A549 (cell line): ENCODE results near the gene CDC23. TPM values are rescaled to one million over a fixed set of nuclear protein-coding genes. Genes with fewer than 3 reads are reported as not detected.
"Not testable (repeated sequence)": the region's sequence is repeated elsewhere in the genome, so short reads cannot be mapped to it uniquely, and the experiment has no call there.

ENCODE experiments used
- ATAC-seq, 2 experiments: fragments of 200-7000 bp in 1 of 2; fragments of >200 bp in 1 of 2; cut with Nextera tagmentation in 1 of 2; cut with Tn5 transposase in 1 of 2; 3 replicates each; pipeline versions ENCODE4 v1.8.0 to v1.9.1; 2018 to 2020; ENCODE audit warnings: mild to moderate bottlenecking in 1 of 2, moderate library complexity in 1 of 2
- CTCF ChIA-PET: fragments of 300-600 bp; sonication (Branson Sonifier 250); formaldehyde crosslinking; extraction: SDS; loops from one replicate; lab custom pipeline; 2021; ENCODE audit warnings: antibody characterized with exemption, inconsistent platforms; lab: Yijun Ruan, JAX
- POLR2A ChIA-PET: fragments of 350-600 bp; formaldehyde crosslinking; extraction: SDS; loops from one replicate; lab custom pipeline; 2021; ENCODE audit warnings: antibody characterized with exemption, inconsistent platforms; lab: Yijun Ruan, JAX
- DNase-seq, 2 experiments: peaks; one replicate each; pipeline versions ENCODE4 v3.0.0 to v3.0.0-alpha.2; 2011 to 2016; ENCODE audit warnings: low read depth in 1 of 2, low spot score in 1 of 2
- FAIRE-seq: peaks from 2 replicates; lab custom pipeline; 2011; peaks lifted over from hg19 to GRCh38; lab: Jason Lieb, UNC
- H3K27ac ChIP-seq, 2 experiments: fragments of >200 bp; sonication (Bioruptor Twin); formaldehyde crosslinking; 3 replicates each; pipeline ENCODE4 v1.5.1; 2016 to 2017
- H3K4me1 ChIP-seq: fragments of >200 bp; sonication (Bioruptor Twin); formaldehyde crosslinking; 3 replicates; pipeline ENCODE4 v1.6.1; 2016
- H3K4me2 ChIP-seq: fragments of >200 bp; sonication (Bioruptor Twin); formaldehyde crosslinking; 3 replicates; pipeline ENCODE4 v1.6.1; 2016
- H3K4me3 ChIP-seq: fragments of >200 bp; sonication (Bioruptor Twin); formaldehyde crosslinking; 3 replicates; pipeline ENCODE4 v1.5.1; 2016
- H3K9me3 ChIP-seq: fragments of >200 bp; sonication (Bioruptor Twin); formaldehyde crosslinking; 3 replicates; pipeline ENCODE4 v1.6.1; 2016
- E2F6 ChIP-seq: IDR thresholded peaks from 2 replicates; pipeline ENCODE4 v1.6.1; 2012; ENCODE audit warnings: low read depth, borderline replicate concordance
- EHMT2 ChIP-seq: fragments of 200-600 bp; sonication (generic); IDR thresholded peaks from 2 replicates; pipeline ENCODE4 v1.6.1; 2016; ENCODE audit warnings: antibody characterized with exemption, low read depth, mild to moderate bottlenecking, moderate library complexity
- FOSB ChIP-seq: fragments of 250-450 bp; sonication (Bioruptor Pico); IDR thresholded peaks from 2 replicates; pipeline ENCODE4 v1.5.0; 2020; ENCODE audit warnings: mild to moderate bottlenecking, moderate library complexity
- HES2 ChIP-seq: fragments of >200 bp; sonication (Bioruptor Twin); formaldehyde crosslinking; IDR thresholded peaks from 2 replicates; pipeline ENCODE4 v1.6.1; 2016
- HOXB13 ChIP-seq: fragments of 250-450 bp; sonication (Bioruptor Pico); IDR thresholded peaks from 2 replicates; pipeline ENCODE4 v1.5.0; 2020; ENCODE audit warnings: low read depth, mild to moderate bottlenecking, moderate library complexity
- HOXB5 ChIP-seq: fragments of 250-450 bp; sonication (Bioruptor Pico); IDR thresholded peaks from 2 replicates; pipeline ENCODE4 v1.5.0; 2020; ENCODE audit warnings: mild to moderate bottlenecking, moderate library complexity
- KDM1A ChIP-seq: fragments of 200-600 bp; sonication (generic); IDR thresholded peaks from 2 replicates; pipeline ENCODE4 v1.6.1; 2016; ENCODE audit warnings: low read depth, mild to moderate bottlenecking
- KDM5A ChIP-seq: fragments of 200-600 bp; sonication (generic); IDR thresholded peaks from 2 replicates; pipeline ENCODE4 v1.6.1; 2016; ENCODE audit warnings: antibody characterized with exemption, mild to moderate bottlenecking
- MAFK ChIP-seq: fragments of 450-650 bp; IDR thresholded peaks from 2 replicates; pipeline ENCODE4 v1.6.1; 2014; ENCODE audit not compliant: partially characterized antibody
- PBX3 ChIP-seq: IDR thresholded peaks from 2 replicates; pipeline ENCODE4 v1.6.1; 2012
- PHF8 ChIP-seq: fragments of 200-600 bp; sonication (generic); IDR thresholded peaks from 2 replicates; pipeline ENCODE4 v1.6.1; 2016; ENCODE audit warnings: low read depth, mild to moderate bottlenecking, antibody characterized with exemption, moderate library complexity, borderline replicate concordance
- RCOR1 ChIP-seq: fragments of 150-350 bp; IDR thresholded peaks from 2 replicates; pipeline ENCODE4 v1.6.1; 2014; ENCODE audit warnings: antibody characterized with exemption, low read length, low read depth
- SMC3 ChIP-seq: fragments of >200 bp; sonication (Bioruptor Twin); formaldehyde crosslinking; IDR thresholded peaks from 3 replicates; pipeline ENCODE4 v1.6.1; 2018; ENCODE audit warnings: inconsistent platforms
- SREBF2 ChIP-seq: fragments of 450-650 bp; IDR thresholded peaks from 2 replicates; pipeline ENCODE4 v1.6.1; 2014; ENCODE audit warnings: mild to moderate bottlenecking, moderate library complexity
- TFCP2L1 ChIP-seq: fragments of 250-450 bp; sonication (Bioruptor Pico); IDR thresholded peaks from 2 replicates; pipeline ENCODE4 v1.5.0; 2021; ENCODE audit warnings: mild to moderate bottlenecking
- ZNF302 ChIP-seq: fragments of 250-450 bp; sonication (Bioruptor Pico); IDR thresholded peaks from 2 replicates; pipeline ENCODE4 v1.9.0; 2021; ENCODE audit warnings: inconsistent platforms, mild to moderate bottlenecking, moderate library complexity
- WGBS: methylation state at CpG from one replicate; pipeline ENCODE4 v1.1.6; 2017; ENCODE audit errors: missing lambda C conversion rate; 5-methylcytosine and 5-hydroxymethylcytosine counted together
- polyA plus RNA-seq, 4 experiments: library from polyadenylated mRNA; depleted of rRNA in 3 of 4; stranded (reverse); fragments of >200 nt; fragmentation: RNase III in 1 of 4; extraction: RNeasy Plus Mini Kit Qiagen cat#74134 plus additional on column Dnase treatment in 1 of 4; gene quantifications; 2 replicates in 3 of 4; 3 replicates in 1 of 4; pipeline ENCODE4 v1.2.3, GENCODE V29; 2011 to 2017
- TF ChIP-seq, protein P1 (sequence below): fragments of 250-450 bp; sonication (Bioruptor Pico); IDR thresholded peaks from 2 replicates; pipeline ENCODE4 v1.5.0; 2020; ENCODE audit warnings: low read depth, mild to moderate bottlenecking, moderate library complexity
- TF ChIP-seq, protein P2 (sequence below): IDR thresholded peaks from 2 replicates; pipeline ENCODE4 v1.6.1; 2012
- TF ChIP-seq, protein P3 (sequence below): fragments of 450-650 bp; IDR thresholded peaks from 2 replicates; pipeline ENCODE4 v1.6.1; 2014; ENCODE audit warnings: antibody characterized with exemption

Gene CDC23
- polyA plus RNA-seq, 2 of the 4 experiments (the other 2 are of a cell fraction) = 37.1 to 70.3 TPM

- DNase-seq = no peak
- Histone ChIP-seq H3K4me2 (no peak overlapping the region), H3K27ac (no peak overlapping the region)
- POLR2A ChIA-PET = no interaction called here
- WGBS = 88% methylated on average over 3 of the region's 3 CpGs
- TF ChIP-seq PHF8 (no peak), SMC3 (no peak), TFCP2L1 (CRISPR knock-in tag) (no peak), RCOR1 (no peak), HES2 (no peak), HOXB13 (CRISPR knock-in tag) (no peak), SREBF2 (no peak), KDM1A (no peak), PBX3 (no peak), KDM5A (no peak)
- TF ChIP-seq, protein P1, sequence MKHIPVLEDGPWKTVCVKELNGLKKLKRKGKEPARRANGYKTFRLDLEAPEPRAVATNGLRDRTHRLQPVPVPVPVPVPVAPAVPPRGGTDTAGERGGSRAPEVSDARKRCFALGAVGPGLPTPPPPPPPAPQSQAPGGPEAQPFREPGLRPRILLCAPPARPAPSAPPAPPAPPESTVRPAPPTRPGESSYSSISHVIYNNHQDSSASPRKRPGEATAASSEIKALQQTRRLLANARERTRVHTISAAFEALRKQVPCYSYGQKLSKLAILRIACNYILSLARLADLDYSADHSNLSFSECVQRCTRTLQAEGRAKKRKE (CRISPR knock-in tag) = no peak
- TF ChIP-seq, protein P2, sequence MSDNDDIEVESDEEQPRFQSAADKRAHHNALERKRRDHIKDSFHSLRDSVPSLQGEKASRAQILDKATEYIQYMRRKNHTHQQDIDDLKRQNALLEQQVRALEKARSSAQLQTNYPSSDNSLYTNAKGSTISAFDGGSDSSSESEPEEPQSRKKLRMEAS = no peak
- TF ChIP-seq, all 56 proteins: peak for 0
- ATAC-seq (no peak), FAIRE-seq (no peak)
- Histone ChIP-seq H3K9me3 (no peaks in the 10 kb centered on the region), H3K4me1 (peaks cover 6% of the 10 kb centered on the region; the same call in 2 of the 3 replicates), H3K4me3 (no peak overlapping the region)
- CTCF ChIA-PET = interaction anchor here (1.3 to 3.2 kb wide), 2 partner anchors 24 to 141 kb away, joined by 5 to 7 read pairs; partner anchors contain the start of gene KDM3B
These were observed 2.1 kb downstream of the CDC23 start for GRCh38 chr5:138210985-138211384.

- DNase-seq, POLR2A ChIA-PET, H3K4me3 ChIP-seq, ATAC-seq, H3K4me1 ChIP-seq, H3K9me3 ChIP-seq, FAIRE-seq, H3K4me2 ChIP-seq, H3K27ac ChIP-seq: not testable (repeated sequence)
- 90% methylated on average over 8 of the region's 8 CpGs for WGBS
- CTCF ChIA-PET = interaction anchor here (2.1 kb wide), 1 partner anchor 14 kb away, joined by 9 read pairs; no protein-coding TSS in a partner anchor
These were observed 19.3 kb downstream of the CDC23 start for GRCh38 chr5:138193859-138194258.

- WGBS = 90% methylated on average over 3 of the region's 3 CpGs
- POLR2A ChIA-PET = no interaction called here
These were observed 20.3 kb downstream of the CDC23 start for GRCh38 chr5:138192826-138193225.

More at GRCh38 chr5:138192826-138193225, 20.3 kb downstream of the CDC23 start:
- Histone ChIP-seq H3K4me2 (no peak overlapping the region), H3K4me1 (no peaks in the 10 kb centered on the region), H3K27ac (no peak overlapping the region), H3K4me3 (no peak overlapping the region), H3K9me3 (no peaks in the 10 kb centered on the region)
- CTCF ChIA-PET = interaction anchor here (0.9 to 1.1 kb wide), 2 partner anchors 9 to 13 kb away, joined by 3 to 5 read pairs; no protein-coding TSS in a partner anchor
- DNase-seq (no peak), FAIRE-seq (no peak), ATAC-seq (no peak)
- TF ChIP-seq EHMT2 = no peak
- no peak for TF ChIP-seq MAFK
- no peak for TF ChIP-seq FOSB (CRISPR knock-in tag)
- TF ChIP-seq, protein P3, sequence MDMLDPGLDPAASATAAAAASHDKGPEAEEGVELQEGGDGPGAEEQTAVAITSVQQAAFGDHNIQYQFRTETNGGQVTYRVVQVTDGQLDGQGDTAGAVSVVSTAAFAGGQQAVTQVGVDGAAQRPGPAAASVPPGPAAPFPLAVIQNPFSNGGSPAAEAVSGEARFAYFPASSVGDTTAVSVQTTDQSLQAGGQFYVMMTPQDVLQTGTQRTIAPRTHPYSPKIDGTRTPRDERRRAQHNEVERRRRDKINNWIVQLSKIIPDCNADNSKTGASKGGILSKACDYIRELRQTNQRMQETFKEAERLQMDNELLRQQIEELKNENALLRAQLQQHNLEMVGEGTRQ = no peak
- no peak for TF ChIP-seq ZNF302
- no peak for TF ChIP-seq HOXB5 (CRISPR knock-in tag)
- TF ChIP-seq TFCP2L1 (CRISPR knock-in tag) = no peak
- no peak for TF ChIP-seq E2F6
